GF-D8 (cell line): ENCODE measurements around the gene MCM5.
"Not testable (repeated sequence)": the region's sequence is repeated elsewhere in the genome, so short reads cannot be mapped to it uniquely, and the experiment has no call there.

Experiments
- DNase-seq: peaks from one replicate; lab custom pipeline; 2025; lab: John Stamatoyannopoulos, UW

Gene MCM5

DNA sequence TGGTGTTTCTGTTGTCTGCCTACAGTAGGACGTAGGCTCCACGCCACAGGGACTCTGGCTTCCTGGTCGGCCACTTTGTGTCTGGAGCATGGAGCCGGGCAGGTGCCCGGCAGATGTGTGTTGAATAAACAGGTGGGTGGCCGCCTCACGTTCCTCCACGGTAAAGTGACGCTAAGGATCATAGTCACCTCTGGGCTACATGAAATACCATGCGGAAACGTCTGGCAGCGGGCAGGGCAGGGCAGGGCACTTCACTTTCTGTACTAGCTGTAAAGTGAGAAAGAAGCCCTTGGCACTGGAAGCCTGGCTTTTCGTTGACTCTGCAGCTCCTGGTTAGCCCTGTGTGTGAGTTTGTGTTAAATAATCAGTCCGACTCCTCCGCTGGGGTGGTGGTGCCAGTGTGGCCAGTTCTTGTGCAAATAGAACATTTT lies 52.4 kb downstream of the MCM5 start:
- DNase-seq, result no peak

DNA sequence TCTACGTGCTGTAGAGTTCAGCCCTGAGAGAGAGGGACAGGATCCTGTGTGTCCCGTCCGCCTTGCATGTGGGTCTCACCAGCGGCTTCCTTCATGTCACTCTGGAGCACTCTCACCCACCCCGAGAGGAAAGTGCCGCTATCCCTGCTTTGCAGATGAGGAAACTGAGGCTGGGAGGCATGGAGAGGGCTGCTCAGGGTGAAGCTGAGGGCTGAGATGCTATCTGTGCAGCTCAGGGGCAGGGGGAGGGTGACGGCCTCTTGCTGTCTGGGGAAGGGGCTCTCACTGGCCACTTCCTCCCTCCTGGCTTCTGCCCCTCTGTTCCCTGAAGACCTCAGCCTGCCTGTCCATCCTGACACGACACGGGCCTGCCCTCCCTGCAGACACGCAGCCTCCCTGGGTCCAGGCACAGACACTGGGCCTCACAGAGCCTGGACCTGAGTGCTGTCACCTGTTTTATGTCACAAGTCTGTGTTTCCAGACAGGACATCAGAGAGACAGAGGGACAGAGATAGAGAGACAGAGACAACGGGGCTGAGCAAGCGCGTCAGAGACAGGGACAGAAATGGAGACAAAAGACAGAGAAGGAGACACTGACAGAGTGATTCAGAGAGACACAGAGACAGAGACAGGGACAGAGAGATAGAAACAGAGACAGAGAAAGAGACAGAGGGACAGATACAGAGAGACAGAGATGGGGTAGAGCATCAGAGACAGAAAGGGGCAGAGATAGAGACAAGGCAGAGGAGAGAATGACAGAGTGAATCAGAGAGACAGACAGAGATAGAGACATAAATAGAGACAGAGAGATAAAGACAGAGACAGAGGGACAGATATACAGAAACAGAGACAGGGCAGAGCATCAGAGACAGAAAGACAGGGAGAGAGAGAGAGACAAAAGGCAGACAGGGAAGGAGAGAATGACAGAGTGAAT lies 53.1 kb downstream of the MCM5 start:
- no peak for DNase-seq

GRCh38 chr22:35454416-35455054 lies 54.6 kb downstream of the MCM5 start:
- no peak for DNase-seq

DNA sequence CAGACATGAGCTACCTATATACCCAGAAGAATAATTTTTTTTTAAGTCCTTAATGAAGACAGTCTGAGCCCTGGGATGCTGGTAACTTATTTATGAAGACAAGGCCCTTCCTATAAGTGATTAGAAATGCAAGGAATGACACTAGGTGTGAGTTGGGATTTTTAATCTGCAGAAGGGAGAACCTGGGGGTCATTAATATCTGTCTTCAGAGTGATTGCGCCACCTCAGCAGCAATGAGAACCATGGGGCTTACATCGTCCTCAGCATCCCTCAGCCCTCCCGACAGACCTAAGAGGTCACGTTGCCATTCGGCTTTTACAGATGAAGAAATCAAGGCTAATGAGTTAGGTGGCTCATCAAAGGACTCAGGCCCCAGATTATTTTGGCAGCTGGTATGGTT lies 55.6 kb downstream of the MCM5 start:
- DNase-seq, result no peak

GRCh38 chr22:35456757-35457156 lies 56.8 kb downstream of the MCM5 start:
- DNase-seq, result no peak

DNA sequence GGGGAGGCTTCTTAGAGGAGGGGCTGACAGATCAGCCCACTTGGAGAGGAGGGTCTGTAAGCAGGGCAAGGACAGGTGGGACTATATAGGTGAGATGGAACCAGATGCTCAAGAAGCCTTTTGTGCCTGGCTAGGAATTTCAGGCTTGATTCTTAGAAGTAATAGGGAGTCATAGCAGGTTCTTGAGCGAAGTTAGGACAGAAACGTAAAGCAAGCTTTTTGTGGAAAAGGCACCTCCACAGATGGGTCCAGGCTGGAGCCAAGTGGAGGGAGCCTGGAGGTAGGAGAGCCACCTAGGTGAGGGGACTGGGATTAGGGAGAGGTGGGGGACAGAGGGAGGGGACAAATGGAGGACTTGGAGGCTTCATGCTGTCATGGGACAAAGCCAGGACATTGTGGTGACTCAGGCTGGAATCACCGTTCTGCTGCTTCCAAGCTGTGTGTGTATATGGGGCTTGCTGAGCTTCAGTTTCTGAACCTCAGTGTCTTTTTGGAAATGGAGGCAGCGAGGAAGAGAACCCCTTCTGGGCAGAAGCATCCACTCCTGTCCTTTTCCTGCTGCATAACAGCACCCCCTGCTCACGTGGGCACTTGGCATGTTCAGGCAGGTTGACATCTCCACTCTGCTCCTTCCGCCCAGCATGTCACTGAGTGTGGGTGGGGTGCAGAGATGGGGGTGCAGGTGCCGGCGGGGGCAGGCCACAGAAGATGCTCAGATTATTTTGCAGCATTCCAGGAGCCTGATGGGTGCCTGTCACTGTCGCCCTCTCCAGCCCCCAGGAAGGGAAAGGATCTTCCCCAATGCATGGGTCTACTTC lies 58.0 kb downstream of the MCM5 start:
- DNase-seq, result no peak

DNA sequence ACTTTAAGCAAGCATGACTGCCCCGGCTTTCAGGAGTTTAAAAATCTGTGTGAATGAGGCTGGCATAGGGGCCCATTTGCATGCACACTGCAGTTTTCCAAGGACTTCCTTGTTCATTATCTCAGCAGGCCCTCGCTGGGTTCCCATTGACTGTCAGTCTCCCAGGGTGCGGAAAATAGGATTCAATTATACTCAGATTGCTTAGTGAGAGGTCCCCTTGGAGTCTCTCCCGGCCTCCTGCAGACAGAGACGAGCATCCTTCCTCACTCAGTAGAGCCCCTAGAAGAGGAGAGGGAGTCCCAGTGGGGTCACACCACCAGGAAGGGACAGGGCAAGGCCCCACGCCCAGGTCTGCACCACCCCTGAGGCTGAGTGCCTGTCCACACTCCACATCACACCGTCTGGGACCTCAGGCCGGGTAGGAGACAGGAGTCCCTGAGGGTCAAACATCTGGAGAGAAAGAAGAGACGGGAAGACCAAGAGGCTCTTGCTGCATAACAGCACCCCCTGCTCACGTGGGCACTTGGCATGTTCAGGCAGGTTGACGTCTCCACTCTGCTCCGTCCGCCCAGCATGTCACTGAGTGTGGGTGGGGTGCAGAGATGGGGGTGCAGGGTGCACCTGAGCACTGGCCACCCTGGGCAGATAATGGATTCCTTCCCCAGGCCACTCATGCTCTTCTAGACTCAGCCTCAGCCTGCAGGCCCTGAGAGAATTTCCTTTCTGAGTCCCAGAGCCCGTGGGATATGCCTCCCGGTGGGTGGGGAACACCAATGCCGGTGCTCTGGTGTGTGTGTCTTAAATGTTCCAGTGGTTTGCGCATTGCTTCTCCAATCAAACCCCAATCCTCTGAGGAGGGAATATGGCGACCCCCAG lies 58.8 kb downstream of the MCM5 start:
- DNase-seq, result no peak

- DNase-seq, result no peak
Measured at GRCh38 chr22:35459423-35459894, 59.5 kb downstream of the MCM5 start.

- not testable (repeated sequence) for DNase-seq
Measured at GRCh38 chr22:35459976-35460375, 60.0 kb downstream of the MCM5 start.

GRCh38 chr22:35460688-35461087 lies 60.7 kb downstream of the MCM5 start:
- no peak for DNase-seq

DNA sequence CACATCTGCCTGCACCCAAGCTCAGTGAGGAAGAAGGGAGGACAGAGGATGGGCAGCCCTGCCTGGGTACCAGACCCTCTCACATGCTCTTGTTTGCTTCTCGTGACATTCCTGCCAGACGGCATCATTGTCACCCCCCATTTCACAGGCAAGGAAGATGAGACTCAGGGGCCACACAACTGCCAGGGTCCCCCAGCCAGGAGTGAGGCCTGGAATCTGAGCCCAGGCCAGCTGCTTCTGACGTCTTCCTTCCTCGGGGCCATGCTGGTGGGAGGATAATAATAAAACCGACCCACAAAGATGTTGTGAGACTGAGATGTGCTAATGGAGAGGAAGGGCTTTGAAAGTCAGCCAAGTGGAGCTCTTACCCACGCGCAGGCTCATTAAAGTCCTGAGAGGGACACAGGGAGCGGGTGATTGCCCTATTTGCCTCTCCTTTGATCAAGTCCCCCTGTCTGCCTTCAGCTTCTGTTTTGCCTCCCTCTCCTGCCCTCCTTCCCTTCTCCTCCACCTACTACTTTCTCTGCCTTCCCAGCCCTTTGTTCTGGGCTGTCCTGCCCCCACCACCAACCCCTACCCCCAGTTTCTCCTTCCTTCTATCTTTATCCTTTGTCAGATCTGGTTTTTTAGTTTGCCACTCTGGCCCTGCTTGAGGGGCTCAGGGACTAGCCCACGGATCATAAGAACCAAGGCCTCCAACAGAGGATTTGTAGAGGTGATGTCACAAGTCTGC lies 62.7 kb downstream of the MCM5 start:
- no peak for DNase-seq

- no peak for DNase-seq
Measured at GRCh38 chr22:35463231-35463933, 63.4 kb downstream of the MCM5 start.

GRCh38 chr22:35464399-35464798 lies 64.5 kb downstream of the MCM5 start:
- no peak for DNase-seq

- no peak for DNase-seq
Measured at GRCh38 chr22:35465109-35465701, 65.3 kb downstream of the MCM5 start.

DNA sequence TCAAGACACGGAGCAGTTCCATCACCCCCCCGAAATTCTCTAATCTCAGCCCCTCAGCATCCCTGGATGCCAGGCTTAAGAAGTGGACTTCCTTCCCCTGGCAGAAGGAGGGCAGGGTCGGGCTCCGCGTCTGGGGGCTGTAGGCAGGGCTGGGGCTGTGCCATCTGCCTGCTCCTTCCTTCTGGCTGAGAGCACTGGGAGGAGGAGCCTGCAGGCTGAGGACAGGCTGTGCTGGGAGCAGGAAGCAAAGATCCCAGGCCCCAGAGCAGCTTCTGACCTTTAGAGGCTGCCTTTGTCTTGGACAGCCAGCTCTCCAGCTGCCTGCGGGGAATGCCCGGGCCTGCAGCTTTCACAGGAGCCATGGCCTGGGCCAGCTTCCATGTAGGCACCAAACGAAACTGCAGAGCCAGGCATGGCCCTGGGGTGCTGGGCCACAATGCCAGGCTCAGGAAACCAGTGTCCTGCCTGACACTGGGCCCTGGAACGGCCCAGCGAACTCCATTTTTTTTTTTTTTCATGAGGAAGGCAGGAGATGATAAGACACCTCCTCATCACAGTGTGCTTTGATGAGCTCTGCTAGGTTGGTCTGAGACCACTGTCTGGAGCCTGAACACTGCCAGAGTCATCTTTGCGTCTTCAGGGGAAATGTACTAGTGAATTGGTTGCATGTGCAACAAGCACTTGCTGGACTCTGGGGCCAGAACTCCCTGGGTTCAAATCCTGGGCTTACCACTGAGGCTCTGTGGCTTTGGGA lies 67.9 kb downstream of the MCM5 start:
- no peak for DNase-seq

DNA sequence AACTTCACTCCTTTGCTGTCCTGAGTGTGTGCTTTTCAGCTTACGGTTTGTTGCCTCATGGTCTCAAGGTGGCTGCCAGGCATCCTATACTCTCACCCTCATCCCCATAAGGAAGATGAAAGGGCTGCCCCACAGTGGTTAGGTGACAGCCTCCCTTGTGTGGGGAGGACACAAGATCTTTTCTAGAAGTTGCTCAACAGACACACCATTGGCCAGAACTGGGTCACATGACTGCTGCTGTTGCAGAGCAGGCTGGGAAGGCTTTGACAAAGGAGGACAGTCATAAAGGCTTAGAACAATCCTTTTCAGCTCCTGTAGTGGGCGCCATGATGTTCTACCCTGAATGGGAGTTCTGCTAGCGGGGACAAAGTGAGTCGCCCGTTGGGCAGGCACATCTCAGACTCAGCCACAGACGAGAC lies 71.0 kb downstream of the MCM5 start:
- no peak for DNase-seq

DNA sequence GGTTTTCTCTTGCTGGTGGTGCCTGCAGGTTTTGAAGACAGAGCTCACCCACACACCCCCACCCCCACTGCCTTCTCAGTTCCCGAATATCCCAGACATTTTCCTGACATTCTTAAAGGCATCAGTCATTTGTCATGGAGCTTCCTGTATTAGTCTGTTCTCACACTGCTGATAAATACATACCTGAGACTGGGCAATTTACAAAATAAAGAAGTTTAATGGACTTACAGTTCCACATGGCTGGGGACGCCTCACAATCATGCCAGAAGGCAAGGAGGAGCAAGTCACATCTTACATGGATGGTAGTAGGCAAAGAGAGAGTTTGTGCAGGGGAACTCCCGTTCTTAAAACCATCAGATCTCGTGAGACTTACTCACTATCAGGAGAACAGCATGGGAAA lies 71.6 kb downstream of the MCM5 start:
- DNase-seq, result not testable (repeated sequence)

- no peak for DNase-seq
Measured at GRCh38 chr22:35472488-35472887, 72.5 kb downstream of the MCM5 start.

DNA sequence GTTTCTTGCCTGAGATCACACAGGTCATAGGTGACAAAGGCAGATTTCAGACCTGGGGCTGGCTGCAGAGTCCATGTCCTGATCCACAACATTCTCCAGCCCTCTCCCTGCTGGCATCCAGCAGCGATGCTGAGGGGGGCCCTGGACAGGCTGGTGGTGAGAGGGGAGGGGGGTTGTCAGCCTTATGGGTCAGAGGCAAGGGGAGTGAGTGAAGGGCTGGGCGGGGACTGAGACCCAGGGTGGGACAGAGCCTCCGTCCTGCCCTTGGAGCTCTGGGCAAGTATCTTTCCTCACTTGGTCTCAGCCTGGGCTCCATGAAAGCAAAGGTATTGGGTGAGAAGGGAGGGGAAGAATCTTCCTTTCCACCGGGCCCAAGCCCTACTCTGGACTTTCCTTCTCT lies 74.0 kb downstream of the MCM5 start:
- DNase-seq, result no peak
